Ovary (tissue), 3 donors: ENCODE data around the gene NR1H2.

Experiments used
- POLR2A ChIP-seq: fragments of 450-650 bp; IDR thresholded peaks from one replicate; pipeline ENCODE4 v1.6.1; 2017; ENCODE audit warnings: antibody characterized with exemption, mild to moderate bottlenecking, moderate library complexity
- TF ChIP-seq, protein P1 (sequence below), 3 donors: fragments of 450-650 bp in 2 of 3; fragments of 200-600 bp in 1 of 3; IDR thresholded peaks; one replicate each; pipeline versions ENCODE4 v1.5.1 to v1.8.0; 2016 to 2022; ENCODE audit warnings: antibody characterized with exemption in 3 of 3, mild to moderate bottlenecking in 1 of 3
- donor health status: DM: no; HTN: no; CAD: no.

DNA sequence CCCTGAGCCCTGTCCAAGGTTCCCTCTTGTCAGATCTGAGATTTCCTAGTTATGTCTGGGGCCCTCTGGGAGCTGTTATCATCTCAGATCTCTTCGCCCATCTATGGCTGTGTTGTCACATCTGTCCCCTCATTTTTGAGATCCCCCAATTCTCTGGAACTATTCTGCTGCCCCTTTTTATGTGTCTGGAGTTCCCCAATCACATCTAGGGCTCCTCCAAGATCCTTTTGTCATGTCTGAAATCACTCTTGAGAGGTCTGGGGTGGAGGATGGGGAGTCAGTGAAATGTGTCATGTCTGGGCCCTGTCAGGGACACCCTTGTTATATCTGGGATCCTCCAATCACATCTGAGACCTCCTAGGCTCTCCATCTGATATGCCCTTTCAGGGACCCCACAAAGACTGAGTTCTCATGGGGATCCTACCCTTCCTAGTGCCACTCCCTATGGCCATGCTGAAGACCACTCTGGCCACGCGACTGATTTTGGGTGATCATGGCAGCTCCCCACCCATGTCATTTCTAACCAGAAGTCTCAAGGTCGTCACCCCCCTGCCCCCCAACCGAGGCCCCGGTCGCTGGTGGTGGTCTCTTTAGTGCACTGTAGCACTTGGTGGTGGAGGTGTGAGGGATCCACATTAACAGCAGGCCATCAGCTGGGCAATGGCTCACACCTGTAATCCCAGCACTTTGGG, 52.7 kb downstream of the NR1H2 start:
- TF ChIP-seq, protein P1, sequence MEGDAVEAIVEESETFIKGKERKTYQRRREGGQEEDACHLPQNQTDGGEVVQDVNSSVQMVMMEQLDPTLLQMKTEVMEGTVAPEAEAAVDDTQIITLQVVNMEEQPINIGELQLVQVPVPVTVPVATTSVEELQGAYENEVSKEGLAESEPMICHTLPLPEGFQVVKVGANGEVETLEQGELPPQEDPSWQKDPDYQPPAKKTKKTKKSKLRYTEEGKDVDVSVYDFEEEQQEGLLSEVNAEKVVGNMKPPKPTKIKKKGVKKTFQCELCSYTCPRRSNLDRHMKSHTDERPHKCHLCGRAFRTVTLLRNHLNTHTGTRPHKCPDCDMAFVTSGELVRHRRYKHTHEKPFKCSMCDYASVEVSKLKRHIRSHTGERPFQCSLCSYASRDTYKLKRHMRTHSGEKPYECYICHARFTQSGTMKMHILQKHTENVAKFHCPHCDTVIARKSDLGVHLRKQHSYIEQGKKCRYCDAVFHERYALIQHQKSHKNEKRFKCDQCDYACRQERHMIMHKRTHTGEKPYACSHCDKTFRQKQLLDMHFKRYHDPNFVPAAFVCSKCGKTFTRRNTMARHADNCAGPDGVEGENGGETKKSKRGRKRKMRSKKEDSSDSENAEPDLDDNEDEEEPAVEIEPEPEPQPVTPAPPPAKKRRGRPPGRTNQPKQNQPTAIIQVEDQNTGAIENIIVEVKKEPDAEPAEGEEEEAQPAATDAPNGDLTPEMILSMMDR (IDR thresholded peaks at IDR 0.05), result no peak
- TF ChIP-seq POLR2A, result no peak
